ENCODE measurements around the gene ASB16.
"Not testable (repeated sequence)": the region's sequence is repeated elsewhere in the genome, so short reads cannot be mapped to it uniquely, and the experiment has no call there.

Gene ASB16, protein sequence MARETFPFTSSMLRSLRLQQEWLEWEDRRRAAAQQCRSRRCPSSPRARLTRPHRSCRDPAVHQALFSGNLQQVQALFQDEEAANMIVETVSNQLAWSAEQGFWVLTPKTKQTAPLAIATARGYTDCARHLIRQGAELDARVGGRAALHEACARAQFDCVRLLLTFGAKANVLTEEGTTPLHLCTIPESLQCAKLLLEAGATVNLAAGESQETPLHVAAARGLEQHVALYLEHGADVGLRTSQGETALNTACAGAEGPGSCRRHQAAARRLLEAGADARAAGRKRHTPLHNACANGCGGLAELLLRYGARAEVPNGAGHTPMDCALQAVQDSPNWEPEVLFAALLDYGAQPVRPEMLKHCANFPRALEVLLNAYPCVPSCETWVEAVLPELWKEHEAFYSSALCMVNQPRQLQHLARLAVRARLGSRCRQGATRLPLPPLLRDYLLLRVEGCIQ
- total RNA-seq = 0 reads per million in 2 donors

DNA sequence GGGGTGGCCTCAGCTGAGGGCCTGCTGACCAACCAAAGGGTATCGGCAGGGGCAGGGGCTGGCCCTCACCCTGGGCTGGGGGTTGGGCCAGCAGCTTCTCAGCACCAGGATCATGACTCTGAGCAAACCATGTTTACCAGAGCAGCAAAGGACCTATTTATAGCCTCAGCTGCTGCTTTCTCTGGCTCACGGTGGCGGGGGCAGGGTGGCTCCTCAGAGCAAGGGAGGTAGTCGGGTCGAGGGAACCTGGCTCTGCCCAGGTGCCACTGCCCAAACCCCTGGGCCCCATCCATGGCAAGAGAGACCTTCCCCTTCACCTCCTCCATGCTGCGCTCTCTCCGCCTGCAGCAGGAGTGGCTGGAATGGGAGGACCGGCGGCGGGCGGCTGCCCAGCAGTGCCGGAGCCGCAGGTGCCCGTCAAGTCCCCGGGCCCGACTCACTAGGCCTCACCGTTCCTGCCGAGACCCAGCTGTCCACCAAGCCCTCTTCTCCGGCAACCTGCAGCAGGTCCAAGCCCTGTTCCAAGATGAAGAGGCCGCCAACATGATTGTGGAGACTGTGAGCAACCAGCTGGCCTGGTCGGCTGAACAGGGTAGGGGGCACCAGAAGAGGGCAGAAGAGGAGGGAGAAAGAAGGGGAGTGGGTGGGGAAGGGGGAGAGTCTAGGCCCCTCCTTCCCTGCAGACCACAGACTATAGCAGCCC lies at the start of gene ASB16:
TSS of gene ASB16 (plus strand) at position 206 of the 703 bp plus-strand sequence. CDS start at position 292, 86 bp downstream.
- DNase-seq = no peak

DNA sequence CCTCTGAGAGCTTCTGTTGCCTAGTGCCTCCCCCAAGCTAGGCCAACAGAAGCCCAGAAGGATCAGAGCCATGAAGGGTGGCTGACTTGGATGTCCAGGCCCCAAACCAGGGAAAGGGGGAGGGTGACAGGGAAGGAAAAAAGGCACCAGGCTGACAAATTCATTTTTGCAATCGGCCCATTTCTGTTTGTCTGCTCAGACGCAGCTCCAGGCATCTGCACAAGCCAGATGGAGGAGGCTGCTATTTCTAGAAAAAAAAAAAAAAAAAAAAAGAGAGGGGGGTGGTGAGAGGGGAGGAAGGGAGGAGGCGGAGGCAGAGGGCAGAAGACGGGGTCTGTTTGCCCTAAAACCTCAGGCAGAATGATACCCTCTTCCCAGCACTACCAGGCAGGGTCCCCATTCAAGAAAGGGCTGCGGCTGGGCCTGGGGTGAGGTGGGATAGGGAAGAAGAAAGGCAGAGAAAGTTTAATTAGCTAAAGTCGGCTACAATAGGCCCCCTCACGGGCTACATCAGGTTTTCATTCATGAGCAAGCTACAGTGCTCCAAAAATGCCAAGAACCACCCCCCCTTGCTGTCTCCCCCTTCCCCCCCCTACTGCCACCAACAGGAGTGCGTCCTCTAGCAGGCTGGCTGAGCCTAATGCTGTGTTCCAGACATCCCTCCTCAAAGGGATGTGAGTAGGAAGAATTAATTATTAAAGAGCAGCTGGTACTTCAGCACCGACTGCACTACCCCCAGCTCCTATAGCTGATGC lies 49.5 kb upstream of the ASB16 start:
- no peak for DNase-seq

DNA sequence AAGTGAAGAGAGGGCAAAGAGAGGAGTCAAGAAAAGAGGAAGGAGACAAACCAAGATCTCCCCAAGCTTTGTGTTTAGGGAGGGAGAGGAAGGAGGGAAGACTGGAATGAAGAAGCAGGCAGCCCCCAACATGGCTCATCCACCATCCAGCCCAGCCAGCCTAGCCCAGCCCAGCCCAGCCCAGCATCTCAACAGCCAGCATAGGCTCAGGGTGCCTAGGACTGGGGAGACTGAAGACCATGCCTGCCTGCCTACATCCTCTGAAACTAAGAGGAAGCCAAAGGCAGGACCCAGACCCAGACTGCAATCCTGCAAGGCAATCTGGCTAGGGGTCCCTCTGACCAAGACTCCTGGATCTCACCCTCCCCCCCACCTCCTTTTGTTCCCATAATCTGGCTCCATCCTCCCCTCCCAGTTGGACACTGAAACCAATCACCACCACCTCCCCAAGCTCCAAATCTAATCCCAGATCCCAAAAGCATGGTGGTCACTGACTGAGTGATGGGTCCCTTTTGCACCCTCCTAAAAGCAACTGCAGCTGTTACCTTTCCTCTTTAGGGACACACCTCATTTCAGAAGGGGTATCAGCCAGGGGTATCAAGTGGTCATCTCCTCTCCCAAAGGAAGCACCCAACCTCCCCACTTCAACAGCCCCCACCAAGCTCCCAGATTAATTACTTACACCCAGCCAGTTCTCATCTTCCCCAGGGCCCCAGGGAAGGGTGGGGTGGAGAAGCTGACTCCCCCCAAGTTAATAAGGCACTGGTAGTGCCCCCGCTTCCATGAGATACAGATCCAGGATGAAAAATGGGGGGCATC lies 48.3 kb upstream of the ASB16 start:
- no peak for DNase-seq

DNA sequence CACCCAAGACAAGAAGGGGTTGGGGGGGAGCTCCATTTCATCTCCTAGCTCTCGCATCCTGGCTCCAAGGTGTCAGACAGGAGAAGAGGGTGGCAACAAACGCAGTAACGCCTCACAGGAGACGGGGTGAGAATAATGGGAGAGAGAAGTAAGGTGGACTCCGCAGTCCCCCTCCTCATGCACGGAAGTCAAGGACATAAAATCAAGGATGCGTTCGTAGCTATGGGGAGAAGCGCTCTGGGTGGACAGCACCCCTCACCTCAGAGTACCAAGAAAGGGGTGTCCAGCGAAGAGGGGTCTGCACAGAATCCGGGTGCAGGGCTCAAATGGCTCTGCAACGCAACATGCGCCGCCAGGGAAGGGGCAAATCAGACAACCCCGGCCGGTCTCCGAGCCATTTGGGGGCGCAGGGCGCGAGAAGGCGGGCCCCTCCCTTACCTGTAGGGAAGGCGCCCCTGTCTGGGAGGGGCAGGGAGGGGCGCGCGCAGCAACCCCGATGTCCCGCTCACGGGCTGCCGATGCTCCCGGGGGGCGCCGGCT lies 47.6 kb upstream of the ASB16 start:
- peak in 1 of 5 experiments; percentile 11 for DNase-seq

DNA sequence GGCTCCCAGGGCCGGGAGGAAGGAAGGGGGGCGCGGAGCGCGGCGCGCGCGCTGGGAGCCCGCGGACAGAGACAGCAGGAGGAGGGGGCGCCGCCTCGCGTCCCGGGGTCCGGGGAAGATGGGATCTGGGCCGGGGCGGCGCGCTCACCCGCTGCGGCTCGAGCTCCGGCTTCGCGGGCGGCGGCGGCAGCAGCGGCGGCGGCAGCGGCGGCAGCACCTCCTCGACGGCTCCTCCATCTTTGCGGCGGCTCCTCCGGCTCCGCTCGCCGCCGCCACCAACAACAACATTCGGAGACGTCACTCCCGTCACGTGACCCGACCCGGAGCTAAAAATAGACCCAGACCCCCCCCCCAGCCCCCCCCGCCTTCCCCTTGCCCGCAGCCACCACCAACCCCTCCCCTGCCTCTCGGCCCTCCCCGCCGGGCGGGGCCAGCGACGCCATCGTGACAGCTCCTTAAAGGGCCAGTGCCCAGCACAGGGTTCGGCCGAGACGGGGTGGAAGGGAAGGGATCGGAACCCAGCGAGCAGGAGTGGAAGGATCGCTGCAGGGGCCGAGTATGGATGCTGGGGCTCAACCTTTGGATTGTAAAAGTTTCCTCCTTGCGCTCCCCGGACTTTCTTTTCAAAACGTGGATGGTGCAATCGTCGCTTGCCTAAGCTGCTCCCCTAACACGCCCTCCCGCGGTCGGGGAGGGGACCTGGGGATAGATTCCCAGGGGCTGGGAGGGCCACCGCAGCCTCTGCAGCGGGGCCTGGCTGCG lies 47.0 kb upstream of the ASB16 start, which contains the start of gene HDAC5:
TSS of gene HDAC5 (minus strand) at position 286 of the 762 bp plus-strand sequence. CDS start 6,126 bp downstream, outside the sequence.
- peak; percentile 86 to 96 (median 93) for DNase-seq

DNA sequence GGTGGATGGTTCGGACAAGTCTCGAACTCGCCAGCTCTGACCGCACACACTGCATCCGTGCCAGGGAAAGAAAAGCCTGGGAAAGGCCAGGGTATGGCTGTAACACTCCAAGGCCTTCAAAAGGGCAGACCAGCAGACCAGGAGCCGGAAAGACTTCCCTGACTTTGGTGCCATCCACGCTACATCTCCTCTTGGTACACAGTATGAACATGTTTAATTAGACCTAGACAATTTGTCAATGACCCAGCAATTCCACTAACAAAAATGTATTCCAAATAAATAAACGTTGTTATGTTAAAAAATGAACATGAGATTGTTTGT lies 46.4 kb upstream of the ASB16 start:
- DNase-seq = no peak

DNA sequence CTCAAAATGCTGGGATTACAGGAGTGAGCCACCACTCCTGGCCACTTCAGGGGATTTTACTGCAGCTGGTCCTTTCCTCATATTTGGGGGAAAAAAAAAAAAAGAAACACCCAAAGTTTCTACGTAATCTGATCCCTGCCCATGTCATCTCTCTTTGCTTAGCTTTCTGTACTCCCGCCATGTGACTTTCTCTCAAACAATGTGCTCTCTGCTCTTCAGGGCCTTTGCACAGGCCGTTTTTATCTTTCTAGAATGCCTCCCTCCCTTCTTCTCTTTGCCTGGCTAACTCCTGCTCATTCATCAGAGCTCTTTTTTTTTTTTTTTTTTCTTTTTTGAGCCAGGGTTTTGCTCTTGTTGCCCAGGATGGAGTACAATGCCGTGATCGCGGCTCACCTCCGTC lies 42.1 kb upstream of the ASB16 start:
- no peak for DNase-seq

DNA sequence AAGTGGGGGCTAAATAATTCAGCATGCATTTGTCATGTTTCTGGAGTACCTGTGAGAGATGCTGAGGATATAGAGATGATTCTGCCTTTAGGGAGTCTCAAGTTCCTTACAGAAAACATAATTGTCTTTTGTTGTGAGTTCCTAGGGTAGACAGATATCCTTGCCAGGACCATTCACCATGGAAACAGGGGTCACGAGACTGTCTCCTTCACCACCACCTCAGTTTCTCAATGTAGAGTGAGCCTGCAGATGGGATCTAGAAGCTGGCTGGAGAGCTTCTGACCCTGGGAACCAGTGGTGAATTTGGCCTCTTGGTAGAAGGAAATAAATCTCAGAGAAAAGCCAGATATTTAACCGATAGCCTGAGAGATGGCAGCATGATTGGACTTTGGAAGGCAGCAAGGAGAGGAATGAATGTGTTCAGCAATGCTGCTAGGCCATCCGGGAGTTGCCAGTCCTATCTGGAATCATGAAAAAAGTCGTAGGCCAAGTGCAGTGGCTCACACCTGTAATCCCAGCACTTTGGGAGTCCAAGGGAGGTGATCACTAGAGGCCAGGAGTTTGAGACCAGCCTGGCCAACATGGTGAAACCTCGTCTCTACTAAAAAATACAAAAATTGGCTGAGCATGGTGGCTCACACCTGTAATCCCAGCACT lies 39.7 kb upstream of the ASB16 start:
- DNase-seq = no peak

DNA sequence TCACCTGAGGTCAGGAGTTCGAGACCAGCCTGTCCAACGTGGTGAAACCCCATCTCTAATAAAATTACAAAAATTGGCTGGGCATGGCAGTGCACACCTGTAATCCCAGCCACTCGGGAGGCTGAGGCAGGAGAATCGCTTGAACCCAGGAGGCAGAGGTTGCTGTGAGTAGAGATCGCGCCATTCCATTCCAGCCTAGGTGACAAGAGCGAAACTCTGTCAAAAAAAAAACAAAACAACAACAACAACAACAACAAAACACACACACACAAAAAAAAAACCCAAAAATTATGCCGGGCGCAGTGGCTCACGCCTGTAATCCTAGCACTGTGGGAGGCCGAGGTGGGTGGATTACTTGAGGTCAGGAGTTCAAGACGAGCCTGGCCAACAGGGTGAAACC lies 39.1 kb upstream of the ASB16 start:
- DNase-seq = not testable (repeated sequence)

DNA sequence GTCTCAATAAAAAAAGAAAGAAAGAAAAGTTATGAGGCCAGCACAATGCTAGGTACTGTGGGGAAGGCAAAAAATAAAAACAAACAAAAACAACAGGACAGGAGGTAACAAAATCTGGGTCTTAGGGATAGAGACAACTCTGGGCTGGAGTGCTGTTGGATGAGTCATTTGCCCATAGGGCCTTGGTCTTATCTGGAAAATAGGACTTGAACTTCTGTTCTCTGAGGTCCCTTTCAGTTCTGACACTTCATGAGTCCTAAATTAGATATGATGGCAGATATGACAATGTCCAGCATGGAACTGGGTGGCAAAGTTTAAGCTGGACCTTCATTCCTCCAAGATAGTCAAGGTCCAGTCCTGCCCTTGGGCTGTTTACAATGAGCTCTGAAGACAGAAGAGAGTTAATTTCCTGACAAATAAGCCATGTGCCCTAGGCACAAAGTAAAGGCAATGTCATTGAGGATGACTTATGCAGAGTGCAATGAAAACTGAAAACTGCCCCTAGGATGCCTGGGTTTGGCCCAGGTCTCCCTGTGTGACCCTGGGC lies 38.2 kb upstream of the ASB16 start:
- DNase-seq = no peak

DNA sequence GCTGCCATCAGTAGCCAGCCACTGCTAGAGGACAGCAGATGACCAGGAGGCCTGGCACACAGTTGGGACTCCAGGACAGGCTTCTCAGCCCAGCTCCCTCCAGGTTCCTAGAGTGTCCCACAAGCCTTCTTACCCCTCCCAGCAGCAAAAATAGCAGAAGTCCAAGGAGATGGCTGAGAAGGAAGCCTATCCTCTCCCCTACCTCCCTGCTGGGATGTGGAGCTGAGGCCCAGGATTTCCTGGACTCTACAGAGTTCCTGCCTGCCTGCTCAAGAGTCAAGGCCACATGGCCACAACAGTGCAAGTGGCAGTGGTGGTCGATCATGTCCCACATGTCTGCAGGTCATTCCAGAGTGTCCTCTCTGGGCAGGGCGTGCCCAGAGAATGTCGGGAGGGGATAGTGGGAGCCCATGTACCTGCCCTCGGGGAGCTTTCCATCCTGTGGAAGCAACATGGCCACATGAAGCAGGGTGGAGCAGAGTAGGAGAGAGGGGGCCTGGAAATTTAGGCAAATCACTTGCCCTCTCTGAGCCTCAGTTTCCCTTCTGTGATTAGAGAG lies 36.5 kb upstream of the ASB16 start:
- DNase-seq = no peak

DNA sequence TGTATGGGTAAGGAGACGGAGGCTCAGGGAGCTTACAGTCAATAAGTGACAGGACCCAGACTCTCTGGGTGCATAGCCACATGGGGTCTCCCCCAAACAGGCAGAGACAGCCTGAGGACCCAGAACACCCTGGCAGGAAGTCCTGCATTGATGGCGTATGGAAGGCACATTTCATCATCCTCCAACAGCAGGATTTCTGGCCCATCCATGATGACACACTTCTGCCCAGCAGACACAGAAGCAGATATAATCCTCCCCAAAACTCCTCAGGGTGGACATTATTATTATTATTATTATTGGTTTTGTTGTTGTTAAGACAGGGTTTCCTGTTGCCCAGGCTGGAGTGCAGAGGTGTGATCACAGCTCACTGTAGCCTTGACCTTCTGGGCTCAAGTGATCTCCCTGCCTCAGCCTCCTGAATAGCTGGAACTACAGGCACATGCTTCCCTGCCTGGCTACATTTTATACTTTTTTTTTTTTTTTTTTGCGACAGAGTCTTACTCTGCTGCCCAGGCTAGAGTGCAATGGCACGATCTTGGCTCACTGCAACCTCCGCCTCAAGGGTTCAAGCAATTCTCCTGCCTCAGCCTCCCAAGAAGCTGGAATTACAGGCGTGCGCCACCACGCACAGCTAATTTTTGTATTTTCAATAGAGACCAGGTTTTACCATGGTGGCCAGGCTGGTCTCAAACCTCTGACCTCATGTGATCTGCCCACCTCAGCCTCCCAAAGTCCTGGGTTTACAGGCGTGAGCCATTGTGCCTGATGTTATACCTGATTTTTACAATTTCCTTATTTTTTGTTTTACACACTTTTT lies 35.5 kb upstream of the ASB16 start:
- no peak for DNase-seq

DNA sequence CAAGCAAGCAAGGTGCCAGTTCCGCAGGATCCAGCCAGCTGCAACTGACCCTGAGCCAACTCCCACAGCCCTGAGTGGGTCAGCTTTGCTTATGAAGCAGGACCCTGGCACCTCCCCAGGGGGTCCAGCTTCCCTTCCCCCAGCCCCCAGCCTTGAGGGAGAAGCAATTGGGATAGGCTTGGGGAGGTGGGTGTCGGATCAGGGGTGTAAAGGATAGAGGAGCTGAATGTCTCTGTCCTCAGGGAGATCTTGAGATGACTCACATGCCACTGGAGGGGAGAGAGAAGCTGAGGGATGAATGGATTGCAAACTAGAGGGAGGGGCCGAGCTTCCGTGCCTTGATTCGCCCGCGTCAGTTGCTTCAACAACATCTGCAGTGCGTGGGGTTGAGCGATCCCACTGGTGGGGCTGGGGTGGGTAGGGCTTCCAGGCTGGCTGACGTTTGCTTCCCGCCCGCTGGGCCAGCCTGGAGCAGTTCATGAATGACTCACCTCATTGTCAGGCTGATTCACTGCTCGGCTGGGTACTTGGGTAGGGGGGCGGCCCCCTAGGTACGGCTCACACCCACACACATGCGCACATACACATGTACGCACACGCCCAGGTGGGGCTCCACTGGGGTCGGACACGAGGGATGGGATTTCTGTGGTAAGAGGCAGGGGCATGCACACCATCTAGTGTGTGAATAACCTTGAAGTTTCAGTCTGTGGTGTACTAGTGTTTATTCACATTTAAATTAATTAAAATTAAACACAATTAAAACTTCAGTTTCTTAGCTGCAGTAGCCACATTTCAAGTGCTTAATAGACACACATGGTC lies 32.4 kb upstream of the ASB16 start:
- peak in 3 of 5 experiments; percentile 32 to 69 (median 65) for DNase-seq

DNA sequence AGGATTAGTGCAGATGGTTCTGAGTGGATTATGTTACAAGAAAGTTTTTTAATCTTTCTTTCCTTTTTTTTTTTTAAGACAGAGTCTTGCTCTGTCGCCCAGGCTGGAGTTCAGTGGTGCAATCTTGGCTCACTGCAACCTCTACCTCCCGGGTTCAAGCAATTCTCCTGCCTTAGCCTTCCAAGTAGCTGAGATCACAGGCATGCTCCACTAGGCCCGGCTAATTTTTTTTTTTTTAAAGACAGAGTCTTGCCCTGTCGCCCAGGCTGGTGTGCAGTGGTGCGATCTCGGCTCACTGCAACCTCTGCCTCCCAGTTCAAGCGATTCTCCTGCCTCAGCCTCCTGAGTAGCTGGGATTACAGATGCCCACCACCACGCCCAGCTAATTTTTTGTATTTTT lies 26.6 kb upstream of the ASB16 start:
- DNase-seq = not testable (repeated sequence)

DNA sequence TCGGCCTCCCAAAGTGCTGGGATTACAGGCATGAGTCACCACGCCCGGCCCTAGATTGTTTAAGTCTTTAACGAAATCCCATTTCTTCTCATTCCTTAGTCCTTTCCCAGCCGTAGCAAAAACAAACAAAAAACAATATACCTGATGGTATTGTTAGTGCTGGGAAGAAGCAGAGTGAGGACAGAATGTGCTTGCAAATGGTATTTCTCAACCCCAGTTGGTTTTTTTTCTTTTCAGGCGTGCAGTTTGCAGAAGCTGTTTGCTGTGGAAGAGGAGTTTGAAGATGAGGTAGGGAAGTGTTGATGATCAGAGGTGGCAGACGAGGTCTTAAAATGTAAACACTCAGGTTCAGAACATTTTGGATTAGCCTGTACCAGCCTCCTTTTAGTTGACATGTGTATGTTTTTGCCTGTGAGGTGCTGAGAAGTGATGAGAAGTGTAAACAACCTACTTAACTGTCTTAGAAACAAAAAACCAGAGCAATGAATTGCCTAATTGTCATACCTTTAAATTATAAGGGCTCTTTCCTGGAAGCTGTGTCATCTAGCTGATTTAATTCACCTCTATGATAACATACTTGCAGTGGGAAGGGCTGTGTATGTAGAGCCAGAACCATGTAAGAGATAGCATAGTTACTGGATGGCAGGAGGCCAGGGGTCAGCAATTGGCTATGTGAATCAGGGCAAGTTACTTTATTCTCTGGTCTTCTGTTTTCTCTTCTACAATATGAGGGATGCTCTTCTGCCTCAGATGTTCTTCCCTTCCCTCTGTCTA lies 25.4 kb upstream of the ASB16 start:
- DNase-seq = no peak

DNA sequence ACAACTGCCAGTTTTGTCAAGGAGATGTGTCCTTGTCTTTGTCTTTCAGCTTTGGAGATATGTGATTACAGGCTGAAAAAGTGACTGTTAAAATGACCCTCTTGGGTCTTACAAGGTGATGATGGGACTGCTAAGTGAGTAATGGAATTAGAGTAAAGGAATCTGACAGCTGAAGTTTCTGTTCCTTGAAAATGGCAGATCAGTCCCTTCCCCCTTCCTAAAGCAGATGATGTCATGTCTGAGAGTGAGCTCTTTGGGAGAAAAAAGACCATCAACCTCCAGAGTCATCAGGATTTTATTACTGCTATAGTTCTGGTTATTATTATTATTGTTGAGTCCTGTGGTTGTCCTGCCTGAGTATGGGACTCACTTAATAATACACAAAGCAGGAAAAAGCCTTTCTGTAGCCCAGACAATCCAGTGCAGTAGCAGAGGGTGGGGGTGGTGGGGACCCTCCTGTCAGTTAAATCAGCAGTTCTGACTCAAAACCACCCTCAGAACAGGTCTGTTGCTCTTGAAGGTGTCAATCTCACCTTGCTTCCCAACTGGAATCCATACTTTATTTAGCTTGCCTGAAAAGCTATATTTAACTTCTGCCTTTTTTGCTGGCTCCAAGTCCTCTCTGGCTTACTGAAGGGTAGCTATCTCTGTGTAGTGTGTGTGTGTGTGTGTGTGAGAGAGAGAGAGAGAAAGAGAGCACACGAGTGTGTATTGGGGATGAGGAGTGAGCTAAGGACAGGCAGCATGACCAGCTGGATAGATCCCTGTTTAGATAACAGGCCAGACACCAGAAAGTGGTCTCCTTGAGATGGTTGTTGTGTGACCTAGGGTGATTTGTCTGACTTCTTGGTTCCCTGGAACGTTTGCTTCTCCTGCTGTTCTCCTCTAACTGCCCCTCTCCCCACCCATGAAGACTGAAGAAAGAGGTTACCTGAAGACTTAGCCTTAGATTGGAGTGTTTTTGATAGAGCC lies 23.8 kb upstream of the ASB16 start:
- DNase-seq = no peak
